Measurements from ENCODE around the gene SUPT3H.
"Not testable (repeated sequence)": the region's sequence is repeated elsewhere in the genome, so short reads cannot be mapped to it uniquely, and the experiment has no call there.

SUPT3H gene

DNA sequence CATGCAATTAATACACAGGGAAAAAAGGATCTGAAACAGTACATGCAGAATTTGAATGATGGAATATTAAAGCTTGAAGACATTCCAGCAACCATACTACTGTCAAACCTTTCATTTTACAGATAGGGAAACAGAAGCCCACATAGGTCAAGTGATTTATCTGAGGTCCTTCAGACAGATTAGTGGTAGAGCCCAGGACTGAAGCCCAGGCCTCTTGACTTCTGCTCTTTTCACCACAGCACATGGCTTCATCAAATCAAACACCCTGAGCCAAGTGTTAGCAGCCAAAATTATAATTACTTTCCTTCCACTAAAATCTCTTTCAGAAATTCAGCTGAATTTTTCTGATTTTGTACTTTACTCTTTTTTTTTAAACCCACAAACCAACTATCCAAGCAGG lies 485.2 kb downstream of the SUPT3H start:
- DNase-seq (ENCODE audit: low spot score): no peak

- not testable (repeated sequence) for DNase-seq (ENCODE audit: low spot score)
Observed at GRCh38 chr6:44879071-44879470, 498.7 kb downstream of the SUPT3H start.

DNA sequence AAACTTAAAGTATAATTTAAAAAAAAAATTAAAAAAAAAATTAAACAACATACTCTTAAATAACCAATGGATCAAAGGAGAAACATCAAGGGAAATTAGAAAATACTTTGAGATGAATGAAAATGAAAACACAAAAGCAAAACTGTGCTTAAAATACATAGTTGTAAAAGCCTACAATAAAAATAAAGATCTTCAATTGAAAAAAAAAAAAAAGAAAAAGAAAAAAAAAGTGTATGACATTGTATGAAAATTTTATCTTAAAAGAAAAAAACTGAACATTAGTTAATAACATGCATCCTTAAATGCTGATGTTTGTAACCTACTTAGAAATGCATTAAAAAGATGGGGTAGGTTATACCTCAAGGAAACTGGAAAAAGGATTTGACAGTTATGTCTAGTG lies 501.1 kb downstream of the SUPT3H start:
- not testable (repeated sequence) for DNase-seq (ENCODE audit: low spot score)

GRCh38 chr6:44869321-44869897 lies 508.3 kb downstream of the SUPT3H start:
- no peak for DNase-seq (ENCODE audit: low spot score)

DNA sequence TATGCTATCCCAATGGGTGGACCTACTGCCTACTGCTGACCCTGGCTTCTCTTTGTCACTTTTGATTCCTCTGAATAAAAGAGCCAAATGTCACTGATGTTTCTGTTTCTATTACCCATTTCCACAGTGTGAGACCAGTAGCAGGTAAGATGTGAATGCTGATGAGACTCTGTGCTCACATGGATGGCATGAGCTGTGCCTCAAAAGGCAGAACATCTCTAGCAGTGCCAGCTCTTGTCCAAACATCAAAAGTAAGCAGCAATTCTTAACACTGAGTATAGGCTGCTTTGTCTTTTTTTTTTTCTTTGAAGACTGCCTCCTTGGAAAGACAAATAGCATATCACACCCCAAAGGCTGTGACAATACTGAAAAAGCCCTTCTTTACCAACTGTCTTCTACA lies 508.8 kb downstream of the SUPT3H start:
- no peak for DNase-seq (ENCODE audit: low spot score)

DNA sequence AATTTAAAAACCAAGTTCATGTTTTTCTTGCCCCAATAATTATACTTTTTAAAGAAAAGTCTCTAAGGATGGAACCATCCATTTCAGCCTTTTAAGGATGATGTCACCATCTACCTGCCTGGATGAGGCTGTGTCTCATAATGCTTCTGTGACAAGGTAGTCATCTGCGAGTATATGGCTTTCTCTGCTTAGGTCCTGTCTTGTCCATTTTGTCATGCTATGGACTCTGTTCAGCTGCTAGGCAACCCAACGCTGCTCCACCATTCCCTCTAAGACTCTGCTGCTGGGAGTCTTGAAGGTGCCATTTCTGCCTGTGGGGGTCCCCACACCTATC lies 509.4 kb downstream of the SUPT3H start:
- DNase-seq (ENCODE audit: low spot score): no peak

DNA sequence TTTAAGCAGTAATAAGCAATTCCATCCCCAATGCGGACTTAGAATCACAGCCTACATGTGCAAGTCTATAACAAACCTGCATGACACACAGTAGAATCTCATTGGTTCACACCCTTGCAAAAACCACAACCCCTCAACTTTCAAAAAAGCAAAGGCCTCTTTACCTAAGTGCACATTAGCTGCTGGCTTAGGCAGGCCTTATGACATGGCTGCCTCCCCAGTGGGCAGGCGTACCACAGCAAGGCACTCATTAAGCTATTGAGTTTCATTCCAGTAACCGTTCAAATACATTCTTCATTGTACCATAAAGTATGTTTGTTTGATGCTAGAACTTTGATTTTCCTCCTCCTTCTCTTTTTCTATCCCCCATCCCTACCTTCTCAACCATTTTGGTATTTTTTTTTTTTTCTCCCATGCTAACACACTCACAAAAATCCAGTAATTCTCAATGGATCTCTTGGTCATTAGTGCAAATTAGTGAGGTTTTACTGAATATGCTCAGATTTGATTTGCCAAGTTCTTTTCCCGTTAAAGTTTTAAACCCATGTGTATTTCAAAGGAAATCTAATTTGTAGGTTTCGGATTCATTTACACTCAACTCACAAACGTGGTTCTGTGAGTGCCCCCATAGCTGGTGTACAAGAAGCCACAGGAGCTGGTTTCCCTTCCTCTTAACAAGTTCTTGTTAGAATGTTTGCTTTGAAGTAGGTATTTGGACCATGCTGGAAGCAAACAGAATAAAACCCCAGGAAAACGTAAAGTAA lies 510.0 kb downstream of the SUPT3H start:
- DNase-seq (ENCODE audit: low spot score): no peak

DNA sequence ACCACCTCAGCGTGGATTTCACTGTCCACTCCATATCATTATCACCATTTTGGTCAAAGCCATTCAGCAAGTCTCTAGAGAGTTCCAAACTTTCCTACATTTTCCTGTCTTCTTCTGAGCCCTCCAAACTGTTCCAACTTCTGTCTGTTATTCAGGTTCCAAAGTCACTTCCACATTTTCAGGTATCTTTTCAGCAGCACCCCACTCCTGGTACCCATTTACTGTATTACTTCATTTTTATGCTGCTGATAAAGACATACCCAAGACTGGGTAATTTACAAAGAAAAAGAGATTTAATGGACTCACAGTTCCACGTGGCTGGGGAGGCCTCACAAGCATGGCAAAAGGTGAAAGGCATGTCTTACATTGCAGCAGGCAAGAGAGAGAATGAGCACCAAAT lies 512.5 kb downstream of the SUPT3H start:
- not testable (repeated sequence) for DNase-seq (ENCODE audit: low spot score)

DNA sequence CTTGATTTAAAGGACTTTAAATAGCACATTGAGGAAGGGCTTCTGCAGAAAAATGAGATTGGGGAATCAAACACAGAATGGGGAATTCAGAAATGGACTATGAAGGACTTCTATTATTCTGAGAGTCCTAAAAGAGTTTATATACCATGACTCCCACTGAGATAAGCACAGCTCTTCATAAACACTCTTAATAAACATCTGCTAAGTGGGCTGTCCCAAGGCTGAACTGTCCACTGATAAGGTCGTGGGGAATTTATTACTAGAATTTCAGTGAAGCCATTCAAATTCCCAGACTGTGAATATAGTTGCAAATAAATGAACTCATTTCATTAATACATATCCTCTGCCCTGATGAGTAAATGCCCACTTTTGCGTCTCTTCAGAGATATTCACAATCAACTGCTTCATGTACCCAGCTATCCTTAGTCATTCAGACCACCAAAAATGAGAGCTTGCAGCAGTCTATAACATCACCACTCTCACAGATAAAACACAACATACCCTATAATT lies 517.8 kb downstream of the SUPT3H start:
- no peak for DNase-seq (ENCODE audit: low spot score)

DNA sequence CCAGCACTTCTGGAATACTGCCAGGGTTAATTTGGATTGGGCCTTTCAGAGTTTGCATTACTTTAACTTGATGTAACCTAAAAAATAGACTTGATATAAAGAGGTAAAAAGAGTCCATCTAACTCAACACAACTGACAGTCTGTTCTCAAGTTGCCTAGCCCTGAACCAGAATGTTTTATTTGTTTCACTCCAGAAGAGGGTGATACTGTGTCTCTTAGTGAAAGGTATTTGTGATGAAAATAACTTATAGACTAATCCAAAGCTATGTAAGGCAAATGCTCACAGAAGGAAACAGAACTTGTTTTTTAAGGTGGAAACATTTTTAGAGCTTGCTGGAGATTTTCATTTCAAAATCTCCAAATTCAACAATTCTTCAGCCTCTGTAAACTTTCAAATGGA lies 518.7 kb downstream of the SUPT3H start:
- no peak for DNase-seq (ENCODE audit: low spot score)

- DNase-seq (ENCODE audit: low spot score): no peak
Observed at GRCh38 chr6:44856479-44856878, 521.3 kb downstream of the SUPT3H start.

DNA sequence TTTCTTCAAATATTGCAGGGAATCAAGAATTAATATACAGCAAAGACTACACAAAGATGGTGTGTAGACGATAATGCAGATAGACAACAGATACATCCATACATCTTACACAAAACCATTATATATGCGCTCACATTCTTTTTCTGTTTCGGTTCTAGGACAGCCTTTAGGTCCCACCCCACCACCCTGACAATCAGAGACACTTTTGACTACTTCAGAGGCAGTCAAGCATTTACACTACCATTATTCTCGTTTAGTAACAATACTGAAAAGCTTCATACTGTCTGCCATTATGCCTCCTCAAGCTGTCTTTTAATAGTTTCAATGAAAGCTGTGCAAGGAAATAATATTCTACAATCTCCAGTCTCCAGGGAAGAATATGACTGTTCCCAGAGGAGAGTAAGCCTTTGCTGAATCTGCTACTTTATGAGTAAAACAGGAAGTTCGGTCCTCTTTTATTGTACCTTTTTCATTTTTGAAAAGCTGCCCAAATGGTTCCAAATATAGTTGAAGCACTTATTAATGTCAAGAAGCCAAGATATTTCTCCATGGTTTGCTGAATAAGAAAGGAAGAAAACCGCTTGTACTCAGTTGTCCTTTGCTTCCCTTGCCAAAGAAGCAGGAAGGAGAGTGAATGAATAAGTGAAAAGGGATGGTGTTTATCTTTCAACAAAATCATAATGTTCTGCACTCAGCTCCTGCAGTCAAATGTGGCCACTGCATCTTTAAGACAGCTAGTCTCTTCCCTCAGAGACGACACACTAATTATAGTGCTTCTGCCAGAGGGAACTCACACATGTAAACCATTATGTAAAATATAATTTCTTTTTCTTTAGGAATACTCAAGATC lies 521.9 kb downstream of the SUPT3H start:
- no peak for DNase-seq (ENCODE audit: low spot score)

GRCh38 chr6:44854712-44855443 lies 522.9 kb downstream of the SUPT3H start:
- DNase-seq (ENCODE audit: low spot score): no peak

GRCh38 chr6:44851176-44851575 lies 526.6 kb downstream of the SUPT3H start:
- no peak for DNase-seq (ENCODE audit: low spot score)

DNA sequence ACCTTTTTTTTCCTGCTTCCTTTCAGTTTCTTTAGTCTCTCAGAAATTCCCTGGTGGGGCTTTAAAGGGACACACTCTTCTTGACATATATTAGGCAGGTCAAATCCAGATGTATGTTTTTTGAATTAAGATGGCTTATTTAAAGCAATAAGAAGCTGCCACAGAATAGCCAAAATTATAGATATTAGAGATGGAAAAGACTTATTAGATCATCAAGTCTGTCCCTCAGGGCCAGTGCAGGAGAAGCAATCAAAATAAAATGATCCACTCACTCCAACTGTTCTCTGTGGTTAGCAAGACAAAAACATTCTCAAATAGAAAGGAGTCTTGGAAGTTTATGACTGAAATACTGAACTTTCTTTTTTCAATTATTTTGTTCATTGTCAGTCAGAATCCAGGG lies 527.4 kb downstream of the SUPT3H start:
- no peak for DNase-seq (ENCODE audit: low spot score)

- DNase-seq (ENCODE audit: low spot score): no peak
Observed at GRCh38 chr6:44849806-44850205, 527.9 kb downstream of the SUPT3H start.

DNA sequence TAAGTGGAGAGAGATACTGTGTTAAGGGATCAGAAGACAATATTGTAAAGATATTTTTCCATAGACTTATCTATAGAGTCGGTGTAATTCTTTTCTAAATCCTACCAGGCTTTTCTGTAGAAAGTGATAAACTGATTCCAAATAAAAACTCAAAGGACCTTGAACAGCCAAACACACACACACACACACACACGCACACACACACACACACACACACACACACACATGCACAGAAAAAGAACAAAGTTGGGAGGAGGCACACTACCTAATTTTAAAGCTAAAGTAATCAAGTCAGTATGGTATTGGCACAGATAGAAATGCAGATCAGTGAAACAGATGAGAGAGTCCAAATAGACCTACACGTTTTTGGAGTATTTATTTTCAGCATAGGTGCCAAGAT lies 534.0 kb downstream of the SUPT3H start:
- no peak for DNase-seq (ENCODE audit: low spot score)

DNA sequence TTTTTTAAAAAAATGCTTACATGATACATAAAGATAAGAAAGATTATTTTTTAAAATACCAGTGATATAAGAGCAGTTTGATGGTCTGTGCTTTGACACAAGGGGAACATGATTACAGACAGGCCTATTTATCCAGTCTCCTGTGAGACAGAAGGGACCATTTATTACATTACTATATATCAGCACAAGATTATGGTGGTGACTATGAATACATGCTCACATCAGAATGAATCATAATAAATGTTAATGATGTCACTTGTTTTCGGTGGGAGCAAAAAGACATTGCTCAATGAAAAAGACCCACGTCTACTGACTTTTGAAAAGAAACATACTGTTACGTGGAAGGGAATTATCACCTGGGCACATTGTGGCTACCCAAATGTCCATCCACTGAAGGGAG lies 535.1 kb downstream of the SUPT3H start:
- no peak for DNase-seq (ENCODE audit: low spot score)

- DNase-seq (ENCODE audit: low spot score): no peak
Observed at GRCh38 chr6:44841829-44842228, 535.9 kb downstream of the SUPT3H start.

- no peak for DNase-seq (ENCODE audit: low spot score)
Observed at GRCh38 chr6:44837741-44838140, 540.0 kb downstream of the SUPT3H start.

DNA sequence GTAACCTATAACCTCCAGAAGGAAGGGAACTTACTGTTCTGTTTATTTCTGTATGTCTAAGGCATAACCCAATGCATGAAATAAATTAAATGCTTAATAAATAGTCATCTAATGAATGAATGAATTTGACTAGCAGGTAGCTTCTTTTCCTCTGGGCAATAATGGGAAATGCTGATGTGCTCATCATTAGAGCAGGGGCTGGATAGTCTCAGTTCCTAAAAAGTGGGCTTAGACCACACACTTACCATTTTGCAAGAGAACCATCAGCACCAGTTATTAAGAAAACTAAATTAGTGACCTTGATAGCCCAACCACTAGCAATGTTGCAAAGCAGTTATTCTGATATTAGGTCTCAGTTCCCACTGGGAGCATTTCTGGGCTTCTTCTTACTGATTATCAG lies 540.5 kb downstream of the SUPT3H start:
- no peak for DNase-seq (ENCODE audit: low spot score)

GRCh38 chr6:44833248-44833647 lies 544.5 kb downstream of the SUPT3H start:
- DNase-seq (ENCODE audit: low spot score): no peak
